GM12878 (cell line): ENCODE measurements around the gene SCNN1A.

ENCODE experiments used
- CEBPB ChIP-seq, 2 experiments: fragments of 150-350 bp in 1 of 2; IDR thresholded peaks; 2 replicates each; pipeline ENCODE4 v1.6.1; 2012 to 2014; ENCODE audit warnings: low read depth in 2 of 2, low read length in 2 of 2, borderline replicate concordance in 1 of 2, inconsistent platforms in 1 of 2
- CHD1 ChIP-seq: IDR thresholded peaks from 2 replicates; pipeline ENCODE4 v1.6.1; 2012; ENCODE audit warnings: low read depth, low read length, improper control_type of control experiment
- CTCF ChIP-seq, 3 experiments: IDR thresholded peaks in 2 of 3; conservative IDR thresholded peaks in 1 of 3; 2 replicates each; pipeline ENCODE4 v1.5.1; 2011; ENCODE audit warnings: low read depth in 3 of 3, low read length in 3 of 3, mild to moderate bottlenecking in 3 of 3, control low read depth in 2 of 3, moderate library complexity in 2 of 3, inconsistent platforms in 1 of 3, mixed read lengths in 1 of 3; ENCODE audit not compliant: control insufficient read depth in 2 of 3, insufficient read depth in 1 of 3; ENCODE audit errors: extremely low read depth in 1 of 3
- E2F4 ChIP-seq: IDR thresholded peaks from 2 replicates; pipeline ENCODE4 v1.6.1; 2012; ENCODE audit warnings: low read depth, low read length, improper control_type of control experiment
- EZH2 ChIP-seq: IDR thresholded peaks from 2 replicates; pipeline ENCODE4 v1.6.1; 2012; ENCODE audit warnings: low read depth, mild to moderate bottlenecking, control low read depth, inconsistent platforms, low read length, borderline replicate concordance; ENCODE audit not compliant: control insufficient read depth
- FOXM1 ChIP-seq: IDR thresholded peaks from 2 replicates; pipeline ENCODE4 v1.6.1; 2012; ENCODE audit warnings: low read depth, mild to moderate bottlenecking, inconsistent platforms, low read length, moderate library complexity
- RB1 ChIP-seq: fragments of 450-650 bp; formaldehyde crosslinking; IDR thresholded peaks from 2 replicates; pipeline ENCODE4 v1.6.1; 2017; ENCODE audit warnings: mild to moderate bottlenecking, borderline replicate concordance
- REST ChIP-seq: IDR thresholded peaks from 2 replicates; pipeline ENCODE4 v1.6.1; 2012; ENCODE audit warnings: mild to moderate bottlenecking, low read depth, low read length
- TCF7 ChIP-seq: IDR thresholded peaks from 2 replicates; pipeline ENCODE4 v1.6.1; 2014; ENCODE audit warnings: antibody characterized with exemption, borderline replicate concordance
- ZNF274 ChIP-seq: IDR thresholded peaks from one replicate; pipeline ENCODE4 v1.8.0; 2011; ENCODE audit not compliant: insufficient read length, insufficient read depth
- ZNF384 ChIP-seq: IDR thresholded peaks from 2 replicates; pipeline ENCODE4 v1.6.1; 2012; ENCODE audit warnings: low read depth, mild to moderate bottlenecking, low read length, improper control_type of control experiment, borderline replicate concordance
- ZNF687 ChIP-seq: fragments of 450-650 bp; IDR thresholded peaks from 2 replicates; pipeline ENCODE4 v1.6.1; 2017; ENCODE audit warnings: mild to moderate bottlenecking, moderate library complexity

- no peak for TF ChIP-seq CTCF (IDR thresholded peaks at IDR 0.05 in 2 of 3, conservative IDR thresholded peaks at IDR 0.05 in 1 of 3; ENCODE audit: control insufficient read depth in 2 of 3, extremely low read depth in 1 of 3, insufficient read depth in 1 of 3, low read depth in 3 of 3, low read length in 3 of 3)
- TF ChIP-seq EZH2: no peak
- TF ChIP-seq ZNF384: no peak
- TF ChIP-seq RB1: no peak
- TF ChIP-seq FOXM1: no peak
- TF ChIP-seq ZNF687: no peak
- no peak for TF ChIP-seq TCF7
- no peak for TF ChIP-seq ZNF274
- no peak for TF ChIP-seq CHD1
- TF ChIP-seq CEBPB (IDR thresholded peaks at IDR 0.05; ENCODE audit: borderline replicate concordance in 1 of 2, low read depth in 2 of 2, low read length in 2 of 2): no peak
- TF ChIP-seq REST: no peak
- no peak for TF ChIP-seq E2F4
Observed at GRCh38 chr12:6351622-6352021, 23.7 kb downstream of the SCNN1A start.
